GM12892 (cell line): ENCODE results near the gene ESPNL.

Source experiments
- POLR2A ChIP-seq: IDR thresholded peaks from 2 replicates; pipeline ENCODE4 v1.6.1; 2011; ENCODE audit warnings: low read depth, low read length, control low read depth
- POLR2AphosphoS5 ChIP-seq: IDR thresholded peaks from 2 replicates; pipeline ENCODE4 v1.6.1; 2011; ENCODE audit warnings: low read depth, low read length, control low read depth

- TF ChIP-seq POLR2A = no peak; the same call in 1 of the 2 replicates
- no peak for TF ChIP-seq POLR2AphosphoS5
Measured at GRCh38 chr2:238168196-238169047, 68.3 kb downstream of the ESPNL start.
